Vagina (tissue), 2 donors: ENCODE results near the gene TSHZ1. TPM values are rescaled to one million over a fixed set of nuclear protein-coding genes. Genes with fewer than 3 reads are reported as not detected.
"Not testable (repeated sequence)": the region's sequence is repeated elsewhere in the genome, so short reads cannot be mapped to it uniquely, and the experiment has no call there.

Experiments used
- DNase-seq, 2 donors: peaks; one replicate each; pipeline ENCODE4 v3.0.0-alpha.2; 2017; ENCODE audit errors: extremely low spot score in 2 of 2
- H3K27ac ChIP-seq: fragments of 200-600 bp; sonication (generic); one replicate; pipeline ENCODE4 v1.5.1; 2019
- H3K27me3 ChIP-seq: fragments of 200-600 bp; sonication (generic); one replicate; pipeline ENCODE4 v1.5.1; 2019
- H3K36me3 ChIP-seq, 2 donors: fragments of 200-600 bp; sonication (generic); one replicate each; pipeline ENCODE4 v1.5.1; 2017 to 2019
- H3K4me1 ChIP-seq: fragments of 200-600 bp; sonication (generic); one replicate; pipeline ENCODE4 v1.5.1; 2019
- H3K4me3 ChIP-seq, 2 donors: fragments of 200-600 bp; sonication (generic); 1 replicate in 1 of 2; 2 replicates in 1 of 2; pipeline ENCODE4 v1.5.1; 2016 to 2019
- H3K9me3 ChIP-seq: fragments of 200-600 bp; sonication (generic); one replicate; pipeline ENCODE4 v1.5.1; 2019
- CTCF ChIP-seq, 3 experiments: fragments of 450-650 bp in 2 of 3; fragments of 200-600 bp in 1 of 3; sonication (generic) in 1 of 3; IDR thresholded peaks; one replicate each; pipeline ENCODE4 v1.5.1; 2017 to 2019; ENCODE audit warnings: antibody characterized with exemption in 3 of 3, mild to moderate bottlenecking in 2 of 3, moderate library complexity in 2 of 3
- POLR2A ChIP-seq, 2 donors: fragments of 450-650 bp; IDR thresholded peaks; one replicate each; pipeline ENCODE4 v1.6.1; 2017; ENCODE audit warnings: antibody characterized with exemption in 2 of 2, mild to moderate bottlenecking in 2 of 2, moderate library complexity in 2 of 2
- POLR2AphosphoS5 ChIP-seq, 2 donors: sonication (generic); formaldehyde crosslinking; IDR thresholded peaks; one replicate each; pipeline ENCODE4 v1.9.0; 2017; ENCODE audit warnings: antibody characterized with exemption in 2 of 2, mild to moderate bottlenecking in 2 of 2, low read depth in 1 of 2; ENCODE audit not compliant: insufficient read depth in 1 of 2
- intact Hi-C: fragments of 100-400 bp; cut with DNase I; formaldehyde crosslinking; loops from one replicate; pipeline ENCODE4 v1.15.1; 2023
- total RNA-seq: library from RNA; depleted of rRNA; stranded (reverse); fragments of >200 nt; gene quantifications from one replicate; pipeline ENCODE4 v1.2.3, GENCODE V29; 2016

The TSHZ1 gene
- total RNA-seq, 1 donor from 2014 or later: 23.3 TPM

- H3K4me1 ChIP-seq: no peaks in the 10 kb centered on the region
- H3K27ac ChIP-seq: no peak overlapping the region
- H3K27me3 ChIP-seq: no peaks in the 10 kb centered on the region
- intact Hi-C loops: no loop called here
- DNase-seq: no peak
- no peaks in the 10 kb centered on the region for H3K9me3 ChIP-seq
- no peaks in the 10 kb centered on the region for H3K36me3 ChIP-seq
- TF ChIP-seq POLR2A (IDR thresholded peaks at IDR 0.05) (no peak), CTCF (IDR thresholded peaks at IDR 0.05) (no peak), POLR2AphosphoS5 (IDR thresholded peaks at IDR 0.05; ENCODE audit: insufficient read depth in 1 of 2, low read depth in 1 of 2) (no peak)
- no peak overlapping the region for H3K4me3 ChIP-seq
Measured at GRCh38 chr18:75179819-75180600, 30.6 kb upstream of the TSHZ1 start.

- intact Hi-C loops: no loop called here
- no peak for DNase-seq
Measured at GRCh38 chr18:75183524-75183923, 27.1 kb upstream of the TSHZ1 start.

GRCh38 chr18:75183973-75184493 is 26.6 kb upstream of the TSHZ1 start:
- Histone ChIP-seq H3K27ac (no peak overlapping the region), H3K4me1 (no peaks in the 10 kb centered on the region), H3K4me3 (no peak overlapping the region), H3K36me3 (no peaks in the 10 kb centered on the region), H3K9me3 (no peaks in the 10 kb centered on the region), H3K27me3 (no peaks in the 10 kb centered on the region)
- intact Hi-C loops: no loop called here
- DNase-seq: no peak
- TF ChIP-seq CTCF (IDR thresholded peaks at IDR 0.05) (no peak), POLR2AphosphoS5 (IDR thresholded peaks at IDR 0.05; ENCODE audit: insufficient read depth in 1 of 2, low read depth in 1 of 2) (no peak), POLR2A (IDR thresholded peaks at IDR 0.05) (no peak)

More at GRCh38 chr18:75183524-75183923, 27.1 kb upstream of the TSHZ1 start:
- Histone ChIP-seq H3K27ac (no peak overlapping the region), H3K4me1 (no peaks in the 10 kb centered on the region), H3K9me3 (no peaks in the 10 kb centered on the region), H3K36me3 (no peaks in the 10 kb centered on the region), H3K27me3 (no peaks in the 10 kb centered on the region), H3K4me3 (no peak overlapping the region)
- TF ChIP-seq CTCF (IDR thresholded peaks at IDR 0.05): no peak
- no peak for TF ChIP-seq POLR2A (IDR thresholded peaks at IDR 0.05)
- TF ChIP-seq POLR2AphosphoS5 (IDR thresholded peaks at IDR 0.05; ENCODE audit: insufficient read depth in 1 of 2, low read depth in 1 of 2): no peak

GRCh38 chr18:75185460-75185859 is 25.1 kb upstream of the TSHZ1 start:
- Histone ChIP-seq H3K27ac (no peak overlapping the region), H3K4me1 (no peaks in the 10 kb centered on the region), H3K4me3 (no peak overlapping the region), H3K27me3 (no peaks in the 10 kb centered on the region), H3K9me3 (no peaks in the 10 kb centered on the region), H3K36me3 (no peaks in the 10 kb centered on the region)
- TF ChIP-seq POLR2A (IDR thresholded peaks at IDR 0.05) (no peak), CTCF (IDR thresholded peaks at IDR 0.05) (no peak), POLR2AphosphoS5 (IDR thresholded peaks at IDR 0.05; ENCODE audit: insufficient read depth in 1 of 2, low read depth in 1 of 2) (no peak)
- no peak for DNase-seq
- intact Hi-C loops: no loop called here

GRCh38 chr18:75187702-75188101 is 22.9 kb upstream of the TSHZ1 start:
- H3K27me3 ChIP-seq, H3K4me3 ChIP-seq, H3K9me3 ChIP-seq, H3K27ac ChIP-seq, H3K36me3 ChIP-seq, intact Hi-C loops, DNase-seq, H3K4me1 ChIP-seq: not testable (repeated sequence)
